HG03066 (cell line): ENCODE data around the gene UACA.
"Not testable (repeated sequence)": the region's sequence is repeated elsewhere in the genome, so short reads cannot be mapped to it uniquely, and the experiment has no call there.

ENCODE experiments used
- ATAC-seq: cut with Tn5 transposase; IDR thresholded peaks from one replicate; pipeline ENCODE4 v1.9.1; 2021; ENCODE audit warnings: low read depth; ENCODE audit not compliant: unreplicated experiment

The UACA gene, protein sequence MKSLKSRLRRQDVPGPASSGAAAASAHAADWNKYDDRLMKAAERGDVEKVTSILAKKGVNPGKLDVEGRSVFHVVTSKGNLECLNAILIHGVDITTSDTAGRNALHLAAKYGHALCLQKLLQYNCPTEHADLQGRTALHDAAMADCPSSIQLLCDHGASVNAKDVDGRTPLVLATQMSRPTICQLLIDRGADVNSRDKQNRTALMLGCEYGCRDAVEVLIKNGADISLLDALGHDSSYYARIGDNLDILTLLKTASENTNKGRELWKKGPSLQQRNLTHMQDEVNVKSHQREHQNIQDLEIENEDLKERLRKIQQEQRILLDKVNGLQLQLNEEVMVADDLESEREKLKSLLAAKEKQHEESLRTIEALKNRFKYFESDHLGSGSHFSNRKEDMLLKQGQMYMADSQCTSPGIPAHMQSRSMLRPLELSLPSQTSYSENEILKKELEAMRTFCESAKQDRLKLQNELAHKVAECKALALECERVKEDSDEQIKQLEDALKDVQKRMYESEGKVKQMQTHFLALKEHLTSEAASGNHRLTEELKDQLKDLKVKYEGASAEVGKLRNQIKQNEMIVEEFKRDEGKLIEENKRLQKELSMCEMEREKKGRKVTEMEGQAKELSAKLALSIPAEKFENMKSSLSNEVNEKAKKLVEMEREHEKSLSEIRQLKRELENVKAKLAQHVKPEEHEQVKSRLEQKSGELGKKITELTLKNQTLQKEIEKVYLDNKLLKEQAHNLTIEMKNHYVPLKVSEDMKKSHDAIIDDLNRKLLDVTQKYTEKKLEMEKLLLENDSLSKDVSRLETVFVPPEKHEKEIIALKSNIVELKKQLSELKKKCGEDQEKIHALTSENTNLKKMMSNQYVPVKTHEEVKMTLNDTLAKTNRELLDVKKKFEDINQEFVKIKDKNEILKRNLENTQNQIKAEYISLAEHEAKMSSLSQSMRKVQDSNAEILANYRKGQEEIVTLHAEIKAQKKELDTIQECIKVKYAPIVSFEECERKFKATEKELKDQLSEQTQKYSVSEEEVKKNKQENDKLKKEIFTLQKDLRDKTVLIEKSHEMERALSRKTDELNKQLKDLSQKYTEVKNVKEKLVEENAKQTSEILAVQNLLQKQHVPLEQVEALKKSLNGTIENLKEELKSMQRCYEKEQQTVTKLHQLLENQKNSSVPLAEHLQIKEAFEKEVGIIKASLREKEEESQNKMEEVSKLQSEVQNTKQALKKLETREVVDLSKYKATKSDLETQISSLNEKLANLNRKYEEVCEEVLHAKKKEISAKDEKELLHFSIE (N-terminal part only)

DNA sequence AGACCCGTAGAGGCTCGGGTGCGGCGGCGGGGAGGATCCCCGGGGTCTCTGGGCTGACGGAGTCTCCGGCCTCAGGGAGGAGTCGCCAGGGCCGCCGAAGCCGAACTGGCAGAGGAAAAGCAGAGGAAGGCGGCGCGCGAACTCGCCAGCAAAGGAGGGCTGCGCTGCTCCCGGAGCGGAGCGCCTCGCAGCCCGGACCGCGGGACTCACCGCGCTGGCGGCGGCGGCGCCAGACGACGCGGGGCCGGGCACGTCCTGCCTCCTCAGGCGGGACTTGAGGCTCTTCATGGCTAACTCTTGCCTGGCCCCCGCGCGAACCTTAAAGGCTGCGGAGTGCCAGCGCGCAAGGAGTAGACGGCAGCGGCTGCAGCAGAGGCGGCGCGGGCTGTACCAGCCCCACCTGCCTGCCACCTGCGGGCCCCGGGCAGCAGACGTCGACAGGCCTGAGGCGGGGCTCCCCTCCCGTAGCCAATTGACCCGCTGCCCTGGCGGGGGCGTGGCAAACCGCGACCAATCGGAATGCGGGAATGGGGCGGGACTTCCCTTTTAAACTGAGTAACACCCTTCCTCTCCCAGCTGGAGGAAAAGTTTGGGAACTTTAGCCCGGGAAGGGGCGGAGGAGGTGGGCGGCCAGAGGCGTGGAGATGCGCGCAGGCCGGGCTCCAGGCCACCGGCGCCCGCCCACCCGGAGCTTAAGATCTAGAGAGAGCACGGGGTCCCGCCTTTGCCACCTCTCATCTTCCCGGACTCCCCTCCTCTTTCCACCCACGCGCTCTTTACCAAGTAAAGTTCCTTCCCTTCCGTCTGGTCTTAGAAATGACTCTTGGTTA, at the start of gene UACA:
UACA (minus strand) TSS at position 439 of the 830 bp plus-strand sequence; CDS start at position 288, 151 bp downstream.
- ATAC-seq, result peak; percentile 92

DNA sequence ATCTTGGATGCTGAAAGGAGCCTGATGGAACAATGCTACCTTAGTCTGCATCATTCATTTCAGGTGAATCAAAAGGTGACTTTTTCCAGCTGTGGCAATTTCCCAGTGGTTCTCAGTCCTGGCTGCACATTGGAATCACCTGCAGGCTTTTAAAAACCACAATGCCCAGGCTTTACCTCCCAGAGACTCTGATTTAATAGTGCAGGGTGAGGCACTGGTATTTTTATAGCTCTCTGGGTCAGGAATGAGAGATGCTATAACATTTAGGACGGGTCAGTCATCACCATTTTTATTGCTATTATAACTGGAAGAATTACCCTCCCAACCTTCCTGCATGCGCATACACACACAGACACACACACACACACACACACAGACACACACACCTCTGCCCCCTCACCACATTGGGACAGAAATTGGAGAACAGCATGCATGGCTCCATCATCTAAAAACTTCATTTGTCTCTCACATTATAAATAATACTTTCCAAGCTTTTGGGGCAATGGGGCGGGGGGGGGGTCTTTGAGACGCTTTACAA, 49.5 kb upstream of the UACA start:
- ATAC-seq, result no peak

DNA sequence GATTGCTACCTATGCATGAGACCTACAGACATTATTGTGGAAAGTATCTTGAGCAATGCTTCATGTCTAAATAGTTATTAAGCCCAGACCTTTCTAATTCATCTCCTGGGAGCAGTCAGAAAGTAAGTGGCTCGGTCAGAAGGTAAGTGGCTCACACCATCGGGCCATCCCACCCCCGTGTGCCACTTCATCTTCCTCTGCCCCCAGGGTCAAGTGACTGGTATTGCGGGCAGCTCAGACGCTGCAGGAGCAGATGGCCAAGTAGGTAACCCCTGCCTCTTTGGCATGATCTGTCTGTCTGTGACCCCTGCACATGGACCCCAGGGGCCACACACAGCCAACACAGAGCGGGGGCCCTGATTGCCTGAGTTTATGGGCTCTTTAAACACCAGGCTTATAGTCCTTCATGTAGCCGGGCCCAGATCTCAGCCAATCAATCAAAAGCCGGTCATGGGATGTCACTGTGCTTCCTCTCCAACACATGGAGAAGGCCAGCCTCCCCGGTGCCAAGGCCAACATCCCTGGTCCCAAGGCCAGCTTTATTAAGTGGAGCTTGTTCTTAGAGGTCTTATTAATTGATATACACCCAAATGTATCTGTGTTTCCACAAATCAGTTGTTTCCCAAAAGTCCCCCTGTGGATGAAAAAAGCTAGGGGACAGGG, 47.7 kb upstream of the UACA start:
- no peak for ATAC-seq

DNA sequence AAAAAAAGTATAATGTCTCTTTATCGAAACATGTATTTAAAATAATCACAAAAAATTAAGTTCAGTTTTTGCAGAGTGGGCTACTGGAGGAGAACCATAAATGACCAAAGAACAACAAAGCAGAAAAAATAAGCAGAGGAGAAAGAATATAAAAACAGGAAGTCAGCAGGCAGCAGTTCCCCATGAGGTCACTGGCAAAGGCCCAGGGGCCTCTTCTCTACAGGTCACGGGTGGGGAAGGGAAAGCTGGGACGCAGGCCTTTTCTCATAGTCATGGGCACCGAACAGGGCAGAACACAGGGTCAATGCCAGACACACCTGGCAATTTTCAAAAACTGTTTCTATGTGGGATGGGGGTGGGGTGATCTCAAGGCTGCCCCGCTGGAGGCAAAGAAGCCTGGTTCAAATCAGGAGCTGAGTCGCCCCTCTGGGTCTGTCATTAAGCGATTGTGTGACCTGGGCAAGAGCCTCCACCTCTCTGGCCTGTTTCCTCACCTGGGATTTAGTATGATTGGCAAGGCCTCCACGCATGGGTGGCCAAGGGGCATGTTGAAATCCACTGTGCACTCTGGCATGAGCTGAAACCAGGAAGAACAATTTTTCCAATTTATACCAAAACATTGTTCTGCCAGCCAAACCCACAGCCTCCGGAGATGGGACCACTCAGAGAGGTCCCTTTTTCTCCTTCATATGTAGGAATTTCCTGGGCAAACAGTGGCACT, 43.8 kb upstream of the UACA start:
- ATAC-seq, result no peak

DNA sequence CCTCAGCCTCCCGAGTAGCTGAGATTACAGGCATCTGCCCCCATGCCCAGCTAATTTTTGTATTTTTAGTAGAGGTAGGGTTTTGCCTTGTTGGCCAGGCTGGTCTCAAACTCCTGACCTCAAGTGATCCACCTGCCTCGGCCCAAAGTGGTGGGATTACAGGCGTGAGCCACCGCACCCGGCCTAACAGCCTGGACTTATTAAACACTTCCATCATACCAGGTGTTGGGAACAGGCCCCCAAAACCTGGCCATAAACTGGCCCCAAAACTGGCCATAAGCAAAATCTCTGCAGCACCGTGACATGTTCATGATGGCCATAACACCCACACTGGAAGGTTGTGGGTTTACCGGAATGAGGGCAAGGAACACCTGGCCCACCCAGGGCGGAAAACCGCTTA, 41.0 kb upstream of the UACA start:
- ATAC-seq, result not testable (repeated sequence)

DNA sequence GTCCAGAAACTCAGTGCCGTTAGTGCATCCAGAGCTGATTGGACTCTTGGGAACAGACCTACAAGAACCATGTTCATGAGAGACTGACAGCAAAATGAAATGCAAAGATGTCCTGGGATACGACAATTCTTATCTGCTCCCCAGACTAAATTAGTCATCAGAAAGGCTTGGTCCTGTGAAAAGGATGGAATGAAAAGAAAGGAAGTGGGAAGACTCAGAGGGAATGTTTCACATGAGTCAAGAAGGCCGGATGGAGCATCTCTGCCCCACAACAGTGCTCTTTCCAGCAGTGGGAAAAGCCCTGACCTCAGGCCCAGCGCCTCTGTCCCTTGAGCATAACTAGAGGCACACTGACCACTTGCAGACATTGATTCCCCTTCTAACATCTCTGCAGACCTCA, 39.3 kb upstream of the UACA start:
- no peak for ATAC-seq

DNA sequence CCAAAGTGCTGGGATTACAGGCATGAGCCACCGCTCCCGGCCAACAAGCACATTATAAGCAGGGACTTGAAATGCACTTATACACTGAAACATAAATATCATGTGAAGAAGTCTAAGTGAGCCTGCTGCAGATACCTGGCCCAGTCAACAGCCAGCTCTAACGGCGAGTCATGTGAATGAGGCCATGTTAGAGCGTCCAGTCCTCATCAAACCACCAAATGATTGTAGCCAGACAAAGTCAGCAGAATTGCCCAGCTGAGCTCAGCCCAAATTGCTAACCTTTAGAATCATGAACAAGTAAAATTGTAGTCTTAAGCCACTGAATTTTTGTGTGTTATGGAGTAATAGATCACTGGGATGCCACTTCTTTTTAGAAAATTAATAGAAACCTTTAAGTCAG, 37.8 kb upstream of the UACA start:
- no peak for ATAC-seq

DNA sequence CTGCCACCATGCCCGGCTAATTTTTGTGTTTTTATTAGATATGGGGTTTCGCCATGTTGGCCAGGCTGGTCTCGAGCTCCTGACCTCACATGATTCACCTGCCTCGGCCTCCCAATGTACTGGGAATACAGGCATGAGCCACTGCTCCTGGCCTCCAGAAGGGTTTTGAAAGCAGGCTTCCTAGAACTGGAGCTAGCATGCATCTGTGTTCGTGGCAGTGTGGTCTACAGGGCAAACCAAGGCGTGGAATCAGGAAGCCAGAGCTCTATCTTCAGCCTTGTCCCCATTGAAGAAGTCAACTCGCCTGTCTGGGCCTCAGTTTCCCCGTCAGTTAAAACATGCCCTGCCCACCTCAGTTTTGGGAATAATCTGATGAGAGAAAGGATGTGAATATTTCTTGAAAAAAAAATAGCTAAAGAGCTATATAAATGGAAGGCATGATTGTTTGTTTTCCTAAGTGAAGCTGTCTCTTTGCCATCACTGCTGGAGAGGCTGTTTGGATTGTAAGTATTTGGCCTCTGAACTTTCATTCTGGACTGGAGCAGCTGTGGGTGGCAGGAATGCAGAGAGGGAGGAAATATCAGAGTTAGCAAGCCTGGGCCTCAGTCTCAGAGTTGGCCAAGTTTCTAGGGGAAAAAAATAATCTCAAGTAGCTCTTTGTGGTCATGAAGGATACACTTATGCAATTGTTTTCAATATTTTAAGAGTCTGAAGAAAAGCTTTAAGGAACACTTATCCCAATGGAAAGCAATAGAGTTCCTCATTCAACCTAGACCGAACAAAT, 36.5 kb upstream of the UACA start:
- no peak for ATAC-seq

DNA sequence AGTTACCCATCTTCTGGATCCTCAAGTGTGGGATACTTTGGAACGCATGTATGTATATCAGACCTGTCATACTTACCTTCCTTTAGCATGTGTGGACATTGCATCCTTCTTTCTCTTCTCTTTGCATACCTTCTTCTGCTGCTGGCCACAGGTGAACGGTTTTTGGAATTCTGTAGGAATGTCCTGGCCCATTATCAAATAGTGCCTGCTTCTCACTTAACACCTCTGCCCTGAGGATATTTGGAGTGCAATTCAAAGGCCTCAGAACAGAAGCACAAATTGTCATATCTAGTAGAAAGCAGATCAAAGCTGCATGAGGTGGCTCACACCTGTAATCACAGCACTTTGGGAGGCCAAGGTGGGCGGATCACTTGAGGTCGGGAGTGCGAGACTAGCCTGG, 34.1 kb upstream of the UACA start:
- ATAC-seq, result no peak

DNA sequence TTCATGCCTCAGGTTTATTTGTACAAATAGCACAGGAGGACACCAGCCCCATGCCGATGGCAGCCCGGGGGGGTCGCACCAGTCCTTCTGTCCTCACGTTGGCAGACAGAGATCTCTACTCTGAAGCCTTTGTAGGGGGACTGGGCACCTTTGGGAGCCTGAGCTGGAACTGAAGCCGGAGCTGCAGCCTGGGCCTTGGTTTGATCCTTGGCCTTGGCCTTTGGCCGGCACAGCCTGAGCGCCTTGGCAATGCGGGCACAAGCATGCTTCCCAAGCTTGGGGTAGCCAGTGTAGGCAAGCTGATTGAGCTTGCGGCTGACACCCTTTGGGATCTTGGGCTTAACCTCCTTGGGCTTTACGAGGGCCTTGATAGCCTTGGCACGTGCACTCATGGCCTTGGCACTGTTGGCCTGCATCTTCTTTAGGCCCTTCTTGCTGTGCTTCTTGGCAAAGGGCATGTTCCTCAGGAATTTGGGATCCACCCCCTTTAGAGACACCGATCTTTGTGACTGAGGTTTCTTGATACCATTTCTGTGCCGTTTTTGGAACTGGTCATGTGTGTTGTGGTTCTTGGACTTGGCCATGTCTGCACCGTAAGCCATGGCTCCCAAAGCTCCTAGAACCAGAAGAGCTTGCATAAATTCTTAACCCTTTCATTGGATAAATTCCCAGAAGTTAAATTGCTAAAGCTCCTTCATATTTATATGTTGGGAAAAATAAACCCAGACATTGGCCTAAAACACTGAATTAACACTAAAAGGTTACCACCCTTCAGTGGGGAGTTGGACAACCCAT, 33.4 kb upstream of the UACA start:
- no peak for ATAC-seq

DNA sequence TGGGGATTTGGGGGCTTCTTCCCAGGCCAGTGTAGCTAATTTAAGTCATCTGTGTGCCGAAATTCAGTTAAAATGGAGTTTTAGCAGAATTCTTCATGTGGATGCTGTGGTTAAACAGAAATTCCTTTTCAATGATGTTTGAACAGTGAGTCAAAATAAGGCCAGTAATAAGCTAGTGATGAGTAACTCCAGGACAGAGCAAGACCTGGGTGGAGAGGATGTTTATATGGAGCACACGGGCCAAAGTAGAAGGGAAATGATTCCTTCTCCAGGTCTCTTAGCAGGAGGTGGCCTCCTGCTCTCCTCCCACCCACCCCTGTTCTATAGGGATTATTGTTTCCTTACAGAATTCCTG, 31.9 kb upstream of the UACA start:
- no peak for ATAC-seq

DNA sequence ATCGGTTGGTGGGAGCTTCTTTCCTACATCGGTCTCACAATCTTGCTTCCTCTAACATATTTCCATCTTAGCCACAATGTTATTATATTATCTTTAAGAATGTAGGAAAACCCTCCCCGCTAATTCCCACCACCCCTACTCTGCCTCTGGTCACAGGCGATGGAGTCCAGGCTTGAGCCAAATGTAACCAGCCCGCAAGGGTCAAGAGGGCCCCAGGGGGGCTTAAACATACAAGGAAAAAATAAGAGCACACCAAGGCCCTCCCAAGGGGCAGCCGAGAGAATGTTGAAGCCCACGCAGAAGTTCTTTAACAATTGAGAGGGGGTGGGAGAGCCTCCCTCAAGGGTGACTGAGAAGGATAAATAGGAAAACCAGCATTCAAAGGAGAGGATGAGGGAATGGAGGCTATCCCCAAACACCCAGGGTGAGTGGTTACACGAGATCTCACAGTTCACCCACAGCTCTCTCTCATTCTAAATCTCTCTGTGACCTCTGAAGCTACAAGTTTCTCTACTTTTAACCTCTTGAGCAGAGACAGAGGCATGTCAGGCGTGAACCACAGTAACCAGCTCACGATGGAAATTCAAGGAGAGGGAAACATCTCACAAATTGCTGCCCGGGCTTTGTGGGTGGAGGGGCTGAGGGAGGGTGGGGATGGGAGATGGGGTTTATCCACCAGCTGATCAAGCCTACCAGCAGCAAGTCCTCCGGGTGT, 31.4 kb upstream of the UACA start:
- no peak for ATAC-seq

DNA sequence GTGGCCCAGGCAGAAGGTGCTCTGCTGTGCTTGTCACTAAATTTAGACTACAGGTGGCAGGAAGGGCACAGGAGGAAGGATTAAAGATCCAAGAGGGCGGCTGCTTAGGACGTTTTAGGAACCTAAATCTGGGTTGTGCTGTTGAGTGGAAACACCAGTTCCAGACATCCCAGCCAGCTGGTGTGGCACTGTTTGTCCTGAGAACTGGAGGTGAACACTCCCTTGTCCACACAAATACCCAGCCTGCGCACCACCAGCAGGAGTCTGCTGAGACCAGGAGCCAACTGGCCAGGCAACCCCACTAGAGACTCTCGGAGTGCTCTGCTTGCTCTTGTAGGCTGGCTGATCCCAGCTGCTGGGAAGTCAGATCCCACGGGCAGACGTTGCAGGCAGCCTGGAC, 30.3 kb upstream of the UACA start:
- ATAC-seq, result no peak

DNA sequence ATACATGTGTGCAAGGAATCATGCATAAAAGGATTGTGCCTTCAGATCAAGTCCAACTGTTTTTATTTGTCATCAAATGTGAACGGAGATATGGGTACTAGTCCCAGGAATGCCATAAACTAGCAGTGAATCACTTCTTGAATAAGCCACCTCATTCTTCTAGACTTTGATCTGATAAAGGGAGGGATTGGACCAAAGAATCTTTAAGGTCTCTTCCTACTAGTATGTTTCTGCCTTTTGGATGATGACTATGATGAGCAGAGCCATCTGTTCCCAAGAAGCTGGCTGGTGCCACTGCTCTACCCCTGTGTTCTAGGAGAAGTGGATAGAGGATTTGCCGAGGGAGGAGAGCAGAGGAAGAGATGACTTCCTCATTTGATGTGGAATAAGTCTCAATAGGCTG, 28.8 kb upstream of the UACA start:
- ATAC-seq, result no peak

DNA sequence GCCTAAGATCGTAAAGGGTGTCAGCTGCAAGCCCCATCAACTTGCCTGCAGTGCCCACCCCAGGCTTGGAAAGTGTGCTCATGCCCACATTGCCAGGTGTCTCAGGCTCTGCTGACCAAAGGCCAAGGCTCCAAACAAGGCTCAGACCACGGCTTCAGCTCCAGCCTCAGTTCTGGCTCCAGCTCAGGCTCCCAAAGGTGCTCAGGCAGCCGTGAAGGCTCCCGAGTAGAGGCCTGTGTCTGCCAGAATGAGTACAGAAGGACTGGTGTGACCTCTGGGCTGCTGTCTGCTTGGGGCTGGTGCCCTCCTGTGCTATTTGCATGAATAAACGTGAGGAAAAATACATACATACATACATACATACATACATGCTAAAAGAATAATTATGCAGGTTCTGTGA, 27.9 kb upstream of the UACA start:
- ATAC-seq, result no peak

DNA sequence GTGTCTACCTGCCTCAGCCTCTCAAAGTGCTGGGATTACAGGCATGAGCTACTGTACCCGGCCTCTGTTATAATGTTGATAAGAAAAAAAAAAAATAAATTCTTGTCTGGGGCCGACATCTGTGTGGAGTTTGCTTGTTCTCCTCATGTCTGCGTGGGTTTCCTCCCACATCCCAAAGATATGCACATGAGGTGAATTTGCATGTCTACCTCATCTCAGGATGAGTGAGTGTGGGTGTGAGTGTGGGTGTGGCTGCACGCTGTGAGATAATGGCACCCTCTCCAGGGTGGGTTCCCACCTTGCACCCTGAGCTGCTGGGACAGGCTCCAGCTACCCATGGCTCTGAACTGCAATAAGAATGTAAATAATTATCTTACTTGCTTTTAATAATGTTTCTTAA, 25.9 kb upstream of the UACA start:
- ATAC-seq, result no peak
